Pons (tissue), 1 donor: Measurements from ENCODE around the gene SCARF2.
"Not testable (repeated sequence)": the region's sequence is repeated elsewhere in the genome, so short reads cannot be mapped to it uniquely, and the experiment has no call there.

ENCODE experiments used
- DNase-seq: peaks from one replicate; pipeline ENCODE4 v3.0.0-alpha.2; 2016; ENCODE audit warnings: low spot score

SCARF2 gene

DNA sequence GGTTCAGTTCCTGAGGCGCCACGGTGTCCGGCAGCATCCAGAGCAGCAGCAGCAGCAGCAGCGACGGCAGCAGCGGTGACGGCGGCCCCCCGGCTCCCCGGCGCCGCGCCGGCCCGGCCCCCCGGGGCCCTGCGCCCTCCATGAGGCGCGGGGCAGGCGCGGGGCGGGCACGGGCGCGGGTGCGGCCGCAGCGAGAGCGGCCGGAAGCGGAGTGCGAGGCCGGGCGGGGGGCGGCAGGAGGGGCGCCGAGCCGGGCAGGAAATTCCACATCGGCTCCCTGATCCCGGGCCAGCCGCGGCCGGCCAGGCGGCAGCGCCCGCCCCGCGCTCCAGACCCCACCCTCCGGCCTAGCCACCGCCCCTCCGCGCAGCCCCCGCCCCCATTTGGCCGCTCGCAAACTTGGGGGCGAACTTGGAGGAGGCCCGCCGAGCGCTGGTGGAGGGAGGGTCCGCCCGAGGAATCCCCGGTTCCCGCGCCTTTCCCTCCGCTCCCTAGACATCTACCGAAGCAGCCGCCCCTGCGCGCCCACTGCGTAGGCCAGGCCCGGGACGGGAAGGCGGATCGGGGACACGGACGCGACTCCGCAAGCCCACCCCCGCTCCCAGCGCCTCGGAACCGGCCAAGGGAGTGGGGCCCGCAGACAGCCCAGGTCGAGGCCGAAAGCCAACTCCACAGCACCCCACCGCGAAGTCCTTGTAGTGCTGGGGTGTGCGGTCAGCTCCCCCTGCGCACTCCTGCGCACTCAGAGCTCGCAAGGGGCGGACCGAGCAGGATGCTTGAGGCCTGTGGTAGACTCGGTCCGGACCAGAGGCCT, at the start of gene SCARF2:
Gene SCARF2 (minus strand): TSS at position 213 of the 814 bp plus-strand sequence. CDS start 71 bp downstream, at position 142.
- DNase-seq, result no peak

DNA sequence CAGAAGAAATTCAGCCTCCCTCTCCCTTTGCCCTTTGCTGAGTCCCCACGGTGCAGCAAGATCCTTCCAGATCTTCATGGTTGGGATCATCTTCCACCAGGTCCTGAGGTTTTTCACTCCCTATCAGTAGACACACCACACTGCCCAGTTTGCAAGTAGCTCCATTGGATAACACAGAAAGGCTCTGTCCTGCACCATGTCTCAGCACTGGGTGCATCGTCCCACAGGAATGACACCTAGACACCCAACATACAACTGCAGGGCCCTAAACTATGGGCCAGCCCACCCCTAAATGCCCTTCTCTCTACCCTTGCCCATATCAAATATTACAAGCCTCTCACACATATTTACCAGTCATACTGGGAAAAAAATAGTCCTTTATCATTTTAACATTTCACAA, 48.6 kb upstream of the SCARF2 start:
- DNase-seq, result no peak

GRCh38 chr22:20484948-20485683, 47.5 kb upstream of the SCARF2 start:
- no peak for DNase-seq

DNA sequence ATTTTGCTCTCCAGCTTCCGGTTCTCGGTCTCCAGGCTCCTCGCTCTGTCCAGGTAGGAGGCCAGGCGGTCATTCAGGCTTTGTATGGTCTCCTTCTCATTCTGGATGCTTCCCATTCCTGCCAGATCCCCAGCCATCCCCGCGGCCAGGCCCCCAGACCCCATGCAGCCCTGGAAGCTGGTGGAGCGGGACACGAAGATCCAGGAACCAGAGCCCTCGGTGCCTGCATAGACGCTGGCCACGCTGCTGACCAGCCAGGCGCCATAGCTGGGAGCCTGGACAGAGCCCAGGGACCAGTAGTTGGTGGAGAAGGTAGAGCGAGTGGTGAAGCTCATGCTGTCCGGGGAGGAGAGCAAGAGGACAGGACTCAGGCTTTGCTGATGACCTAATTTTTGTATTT, 46.1 kb upstream of the SCARF2 start:
- no peak for DNase-seq

GRCh38 chr22:20483143-20483506, 45.5 kb upstream of the SCARF2 start:
- DNase-seq, result not testable (repeated sequence)

DNA sequence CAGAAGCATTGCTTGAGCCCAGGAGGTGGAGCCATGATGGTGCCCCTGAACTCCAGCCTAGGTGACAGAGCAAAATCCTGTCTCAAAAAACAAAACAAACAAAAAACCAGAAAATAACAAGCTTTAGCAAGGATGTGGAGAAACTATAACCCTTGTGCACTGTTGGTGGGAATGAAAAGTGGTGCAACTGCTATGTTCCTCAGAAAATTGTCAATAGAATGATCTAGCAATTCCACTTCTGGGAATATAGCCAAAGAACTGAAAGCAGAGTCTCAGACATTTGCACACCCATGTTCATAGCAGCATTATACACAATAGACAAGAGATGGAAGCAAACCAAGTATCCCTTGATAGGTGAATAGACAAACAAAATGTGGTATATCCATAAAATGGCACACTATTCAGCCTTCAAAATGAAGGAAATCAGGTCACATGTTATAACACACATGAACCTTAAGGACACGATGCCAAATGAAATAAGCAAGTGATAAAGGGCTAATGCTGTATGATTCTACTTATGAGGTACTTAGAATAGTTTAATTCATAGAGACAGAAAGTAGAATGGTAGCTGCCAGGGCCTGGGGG, 42.1 kb upstream of the SCARF2 start:
- DNase-seq, result no peak

- not testable (repeated sequence) for DNase-seq
Measured at GRCh38 chr22:20478059-20478458, 40.4 kb upstream of the SCARF2 start.

DNA sequence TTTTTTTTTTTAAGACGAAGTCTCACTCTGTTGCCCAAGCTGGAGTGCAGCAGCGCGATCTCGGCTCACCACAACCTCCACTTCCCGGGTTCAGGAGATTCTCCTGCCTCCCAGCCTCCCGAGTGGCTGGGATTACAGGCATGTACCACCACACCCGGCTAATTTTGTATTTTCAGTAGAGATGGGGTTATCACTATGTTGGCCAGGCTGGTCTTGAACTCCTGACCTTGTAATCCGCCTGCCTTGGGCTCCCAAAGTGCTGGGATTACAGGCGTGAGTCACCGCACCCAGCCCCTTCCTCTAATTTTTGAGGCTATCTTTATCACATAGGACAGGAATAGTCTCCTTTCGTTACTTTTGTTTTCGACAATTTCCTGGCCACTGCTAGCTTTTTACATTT, 37.9 kb upstream of the SCARF2 start:
- DNase-seq, result not testable (repeated sequence)

DNA sequence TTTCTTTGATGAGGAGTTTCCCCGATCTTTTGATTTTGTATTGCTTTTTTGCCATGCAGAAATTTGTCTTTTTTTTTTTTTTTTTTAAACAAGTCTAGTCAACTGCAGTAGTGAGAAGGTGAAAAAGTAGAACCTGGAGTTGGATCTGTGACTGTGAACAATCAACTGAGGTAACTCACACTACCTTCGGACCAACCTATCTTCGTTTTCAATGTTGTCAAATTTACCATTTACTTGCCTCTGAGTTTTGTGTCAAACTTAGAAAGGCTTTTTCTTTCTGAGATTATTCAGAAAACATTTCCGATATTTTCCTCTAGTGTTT, 37.5 kb upstream of the SCARF2 start:
- DNase-seq, result no peak

DNA sequence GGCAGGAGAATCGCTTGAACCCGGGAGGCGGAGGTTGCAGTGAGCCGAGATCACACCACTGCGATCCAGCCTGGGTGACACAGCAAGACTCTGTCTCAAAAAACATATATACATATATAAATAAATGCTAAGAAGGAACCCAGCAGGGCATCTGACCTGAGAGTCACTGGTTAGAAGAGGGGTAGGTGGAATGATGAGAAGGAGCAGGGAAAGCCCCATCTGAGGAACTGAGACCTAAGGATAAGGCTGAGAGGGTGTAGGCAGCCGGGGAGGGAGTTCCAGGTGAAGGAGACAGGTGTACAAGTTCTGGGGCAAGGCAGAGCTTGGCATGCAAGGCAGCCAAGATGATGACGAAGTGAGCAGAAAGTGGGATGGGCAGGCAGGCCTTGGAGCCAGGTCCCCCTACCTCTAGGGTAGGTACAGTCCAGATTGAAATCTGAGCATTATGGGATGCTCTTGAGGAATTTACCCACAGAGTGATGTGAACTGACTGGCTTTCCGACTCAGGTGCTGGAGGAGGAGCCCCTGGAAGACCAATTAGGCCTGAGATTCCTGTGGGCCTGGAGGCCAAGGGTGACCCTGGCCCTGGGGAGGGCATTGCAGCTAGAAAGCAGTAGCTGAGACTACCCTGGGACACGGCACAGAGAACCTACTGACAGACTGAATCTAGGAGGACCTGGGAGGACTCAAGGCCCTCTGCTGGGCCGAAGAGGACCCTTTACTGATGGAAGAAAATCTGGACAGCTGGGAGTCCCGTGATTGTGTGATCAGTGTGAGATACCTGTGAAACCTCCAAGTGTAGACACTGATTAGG, 35.2 kb upstream of the SCARF2 start:
- DNase-seq, result no peak

- no peak for DNase-seq
Measured at GRCh38 chr22:20471126-20471833, 33.7 kb upstream of the SCARF2 start.

DNA sequence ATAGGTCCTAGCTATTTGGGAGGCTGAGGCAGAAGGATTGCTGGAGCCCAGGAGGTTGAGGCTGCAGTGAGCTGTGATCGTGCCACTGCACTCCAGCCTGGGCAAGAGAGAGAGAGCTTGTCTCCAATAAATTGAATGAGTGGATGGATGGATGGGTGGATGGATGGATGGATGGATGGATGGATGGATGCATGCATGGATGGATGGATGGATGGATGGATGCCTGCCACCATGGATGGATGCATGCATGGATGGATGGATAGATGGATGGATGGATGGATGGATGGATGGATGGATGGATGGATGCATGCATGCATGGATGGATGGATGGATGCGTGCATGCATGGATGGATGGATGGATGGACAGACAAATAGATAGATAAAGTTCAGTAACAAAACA, 32.9 kb upstream of the SCARF2 start:
- DNase-seq, result not testable (repeated sequence)

DNA sequence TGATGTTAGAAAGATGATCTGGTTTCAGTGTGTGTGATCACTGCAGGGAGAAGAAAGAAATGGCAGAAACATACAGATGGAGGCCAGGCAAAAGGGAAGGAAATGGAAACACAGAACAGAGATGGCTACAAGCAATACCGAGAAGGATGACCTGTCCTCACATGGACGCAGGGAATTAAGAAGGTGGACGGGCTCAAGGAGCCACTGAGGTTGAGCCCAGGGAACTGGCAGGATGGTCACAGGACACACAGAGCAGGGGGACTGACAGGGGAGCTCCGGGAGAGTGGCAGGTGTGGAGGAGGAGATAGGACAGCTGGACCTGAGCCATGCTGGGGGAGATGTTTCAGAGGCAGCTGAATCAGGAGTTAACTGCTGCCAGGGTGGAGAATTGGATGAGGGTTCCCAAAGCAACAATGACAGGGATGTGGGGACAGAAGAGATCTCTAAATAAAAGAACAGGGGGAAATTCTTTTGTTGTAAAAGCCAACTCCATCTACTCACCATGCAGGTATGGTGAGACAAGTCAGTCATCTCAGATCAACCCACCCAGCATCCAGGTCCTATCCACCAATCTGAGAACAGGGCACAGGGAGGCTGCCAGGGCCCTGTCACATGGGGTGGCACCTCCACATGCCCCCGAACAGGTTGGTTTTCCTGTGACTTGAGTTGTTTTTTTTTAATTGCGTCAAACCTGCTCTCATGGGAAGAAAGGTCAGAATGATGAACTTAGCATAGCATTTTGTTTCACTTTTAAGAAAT, 31.7 kb upstream of the SCARF2 start:
- DNase-seq, result no peak

GRCh38 chr22:20466659-20467379, 29.2 kb upstream of the SCARF2 start:
- no peak for DNase-seq

DNA sequence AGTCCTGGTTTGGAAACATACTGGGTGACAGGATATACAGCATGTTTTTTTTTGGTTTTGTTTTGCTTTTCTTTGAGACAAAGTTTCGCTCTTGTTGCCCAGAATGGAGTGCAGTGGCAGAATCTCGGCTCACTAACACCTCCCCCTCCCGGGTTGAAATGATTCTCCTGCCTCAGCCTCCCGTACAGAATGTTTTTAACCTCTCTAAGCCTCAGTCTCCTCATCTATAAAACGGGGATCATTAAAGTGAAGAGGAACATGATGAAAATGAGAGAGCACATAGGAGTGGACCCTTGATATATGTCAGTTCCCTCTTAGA, 28.1 kb upstream of the SCARF2 start:
- DNase-seq, result no peak

DNA sequence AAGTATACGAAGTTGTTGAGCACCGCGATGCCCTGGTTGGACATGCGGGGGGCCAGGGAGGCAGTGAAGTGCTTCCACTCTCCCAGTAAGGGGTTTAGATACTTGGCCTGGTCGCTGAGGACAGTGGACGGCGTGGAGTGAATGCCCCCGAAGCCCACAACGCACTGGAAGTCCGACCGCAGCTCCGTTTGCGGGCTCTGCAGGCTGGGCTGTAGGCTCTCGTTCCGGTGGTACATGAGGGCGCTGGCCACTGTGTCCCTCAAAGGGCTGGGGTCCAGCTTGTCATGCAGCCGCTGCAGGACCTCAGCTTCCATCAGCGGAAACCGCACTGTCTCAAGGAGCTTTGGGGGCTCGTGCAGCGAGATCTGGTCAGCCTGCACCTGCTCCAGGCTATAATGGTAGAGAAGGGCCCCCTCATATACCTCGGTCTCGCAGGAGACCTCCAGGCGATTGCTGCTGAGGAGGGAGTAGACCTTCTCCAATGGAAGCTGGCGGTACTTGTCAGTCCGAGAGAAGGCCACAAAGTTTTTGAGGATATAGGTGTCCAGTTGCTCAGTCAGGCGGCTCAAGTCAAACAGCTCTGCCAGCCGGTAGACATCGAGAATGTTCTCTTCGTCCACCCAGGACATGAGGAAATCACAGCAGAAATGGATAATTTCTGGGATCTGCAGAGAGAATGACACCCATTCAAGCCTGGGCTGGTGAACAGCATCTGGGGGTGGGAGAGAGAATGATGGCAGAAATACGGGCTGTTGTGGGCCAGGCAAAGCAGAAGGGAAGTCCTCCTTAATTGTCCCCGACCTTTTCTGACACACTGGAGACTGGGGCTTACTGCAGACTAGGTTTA, 27.5 kb upstream of the SCARF2 start:
- no peak for DNase-seq

GRCh38 chr22:20464096-20464614, 26.5 kb upstream of the SCARF2 start:
- no peak for DNase-seq

- no peak for DNase-seq
Measured at GRCh38 chr22:20463324-20464095, 25.9 kb upstream of the SCARF2 start.
